ENCODE measurements around the gene LBHD1.
"Not testable (repeated sequence)": the region's sequence is repeated elsewhere in the genome, so short reads cannot be mapped to it uniquely, and the experiment has no call there.

Gene LBHD1

DNA sequence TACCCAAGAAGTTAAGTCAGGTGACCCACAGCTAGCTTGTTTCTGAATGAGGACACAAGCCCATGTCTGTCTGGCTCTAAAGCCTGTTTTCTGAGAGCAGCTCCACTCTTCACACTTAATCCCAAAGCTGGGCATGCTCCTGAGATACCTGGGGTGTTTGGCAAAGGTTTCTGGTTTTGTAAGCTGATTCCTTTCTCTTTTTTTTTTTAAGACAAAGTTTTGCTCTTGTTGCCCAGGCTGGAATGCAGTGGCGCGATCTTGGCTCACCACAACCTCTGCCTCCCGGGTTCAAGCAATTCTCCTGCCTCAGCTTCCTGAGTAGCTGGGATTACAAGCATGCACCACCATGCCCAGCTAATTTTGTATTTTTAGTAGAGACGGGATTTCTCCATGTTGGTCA, 21.6 kb upstream of the LBHD1 start:
- not testable (repeated sequence) for DNase-seq (ENCODE audit: low spot score)

DNA sequence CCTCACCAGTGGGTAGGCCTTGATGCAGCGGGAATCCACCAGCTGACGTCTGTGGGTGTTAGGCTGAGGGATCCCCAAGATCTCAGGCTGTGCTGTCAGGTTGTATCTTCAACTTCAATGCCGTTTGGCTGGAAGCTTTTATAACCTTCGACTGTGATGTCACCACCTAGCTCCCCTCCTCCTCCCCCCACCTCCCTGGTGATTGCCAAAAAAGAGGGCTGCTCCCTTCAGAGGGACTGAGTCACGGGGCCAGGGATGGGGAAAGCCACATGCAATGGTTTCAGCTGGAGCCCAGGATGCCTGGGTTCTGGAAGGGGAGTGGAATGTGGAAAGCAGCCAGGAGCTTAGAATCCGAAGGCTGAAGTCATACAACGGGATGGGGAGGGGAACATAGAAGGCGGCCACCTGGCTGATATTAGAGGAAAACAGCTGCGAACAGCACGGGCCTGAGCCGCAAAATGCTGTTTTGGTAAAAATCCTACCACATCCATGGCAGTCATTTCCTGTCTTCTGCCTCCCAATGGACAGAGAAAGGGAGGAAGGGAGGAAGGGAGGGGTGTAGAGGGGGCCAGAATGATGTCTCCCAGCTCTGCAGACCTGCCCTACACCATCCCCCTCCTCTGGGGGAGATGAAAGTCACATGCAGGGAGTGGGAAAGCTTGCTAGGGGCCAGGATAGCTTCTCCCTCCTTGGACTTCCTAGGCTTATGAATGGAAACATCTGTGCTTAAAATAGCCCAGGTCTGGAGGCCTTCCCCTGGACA, 17.5 kb upstream of the LBHD1 start, which contains the start of gene LRRN4CL:
Gene LRRN4CL, minus strand, starts transcription at position 110 of the 763 bp plus-strand sequence. CDS start 1,022 bp downstream, outside the sequence.
- DNase-seq (ENCODE audit: low spot score) = no peak

DNA sequence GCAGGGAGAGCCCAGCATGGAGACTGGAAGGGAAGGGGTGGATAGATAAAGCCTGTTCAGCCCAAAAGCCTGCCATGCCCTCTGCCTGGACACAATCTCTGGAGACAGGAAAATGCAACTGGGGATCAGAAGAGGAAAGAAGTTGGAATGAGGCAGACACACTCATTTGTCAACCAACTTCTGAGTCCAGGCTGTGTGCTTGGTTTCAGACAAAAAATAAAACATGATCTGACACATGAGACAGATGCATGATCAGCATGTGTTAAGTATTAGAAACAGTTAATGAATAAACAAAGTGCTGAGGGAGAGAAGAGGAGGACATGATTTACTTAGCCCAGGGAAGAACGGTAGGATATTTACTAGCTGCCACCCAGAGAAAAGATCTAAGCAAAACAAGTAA, 16.4 kb upstream of the LBHD1 start:
- DNase-seq (ENCODE audit: low spot score) = no peak

DNA sequence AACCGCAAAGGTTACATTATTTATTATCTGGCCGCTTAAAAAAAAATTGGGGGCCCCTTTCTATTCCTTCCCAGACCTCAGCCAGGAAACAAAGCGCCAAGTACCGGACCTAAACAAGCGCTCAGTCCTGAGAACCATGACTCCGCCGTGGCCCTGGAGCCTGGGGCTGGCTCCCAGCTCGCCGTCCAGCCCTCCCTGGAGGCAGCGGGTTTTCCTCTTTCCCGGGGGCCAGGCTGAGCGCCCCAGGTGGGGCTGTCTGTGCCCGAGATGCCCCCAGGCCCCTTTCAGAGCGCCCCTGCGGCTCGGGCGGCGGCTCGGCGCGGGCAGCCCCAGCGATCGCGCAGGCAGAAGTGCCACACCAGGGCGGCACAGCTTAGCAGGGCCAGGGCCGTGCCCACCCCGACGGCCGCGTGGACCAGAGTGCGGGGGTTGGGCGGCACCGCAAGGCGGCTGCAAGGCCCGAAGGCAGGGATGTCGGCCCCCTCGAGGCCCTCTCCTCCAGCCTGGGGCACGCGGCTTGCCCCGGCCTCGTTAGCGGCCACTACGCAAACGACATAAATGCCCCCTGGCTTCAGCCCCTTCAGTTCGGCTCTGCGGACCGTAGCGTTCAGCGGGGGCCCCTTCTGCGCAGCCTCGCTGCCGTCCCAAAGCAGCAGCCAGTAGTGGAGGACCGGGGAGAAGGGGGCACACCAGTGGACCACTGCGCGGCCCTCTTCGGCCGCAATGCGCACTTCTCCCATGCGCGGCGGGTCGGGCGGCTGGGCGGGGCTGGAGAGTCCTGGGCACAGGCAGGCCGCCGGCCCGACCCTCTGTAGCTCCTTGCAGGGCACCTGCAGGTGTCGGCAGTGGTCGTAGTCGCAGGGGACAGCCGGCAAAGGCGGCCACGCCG, 15.7 kb upstream of the LBHD1 start:
- DNase-seq (ENCODE audit: low spot score) = no peak

DNA sequence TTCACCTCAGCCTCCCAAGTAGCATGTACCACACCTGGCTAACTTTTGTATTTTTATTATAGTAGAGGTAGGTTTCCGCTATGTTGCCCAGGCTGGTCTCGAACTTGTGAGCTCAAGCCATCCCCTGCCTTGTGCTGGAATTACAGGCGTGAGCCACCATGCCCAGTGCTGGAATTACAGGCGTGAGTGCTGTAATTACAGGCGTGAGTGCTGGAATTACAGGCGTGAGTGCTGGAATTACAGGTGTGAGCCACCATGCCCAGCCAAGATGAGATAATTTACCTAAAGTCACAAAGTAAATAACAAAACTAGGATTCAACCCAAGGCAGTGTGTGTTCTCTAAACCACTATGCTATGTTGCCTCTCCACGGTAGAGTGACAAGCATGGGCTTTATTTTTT, 10.5 kb upstream of the LBHD1 start:
- DNase-seq (ENCODE audit: low spot score) = no peak

DNA sequence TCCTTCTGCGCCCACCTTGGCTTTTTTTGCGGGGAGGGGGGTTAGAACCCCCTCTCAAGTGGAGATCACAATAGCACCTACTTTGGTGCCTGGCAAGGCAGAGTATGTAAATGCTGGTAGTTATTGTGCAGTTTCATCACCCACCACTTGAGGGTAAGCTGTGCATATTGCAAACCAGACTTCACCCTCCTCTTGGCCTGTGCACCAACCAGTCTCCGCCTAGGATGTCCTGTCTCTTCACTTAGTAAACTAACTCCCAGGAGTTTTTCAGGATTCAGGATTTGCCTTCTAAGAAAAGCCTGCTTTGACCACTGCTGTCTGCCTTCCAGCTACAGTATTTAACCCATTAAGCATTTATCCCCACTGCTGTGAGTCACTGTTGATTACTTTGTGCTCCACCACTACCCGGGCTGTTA, 8.8 kb upstream of the LBHD1 start:
- DNase-seq (ENCODE audit: low spot score) = peak; percentile 78

DNA sequence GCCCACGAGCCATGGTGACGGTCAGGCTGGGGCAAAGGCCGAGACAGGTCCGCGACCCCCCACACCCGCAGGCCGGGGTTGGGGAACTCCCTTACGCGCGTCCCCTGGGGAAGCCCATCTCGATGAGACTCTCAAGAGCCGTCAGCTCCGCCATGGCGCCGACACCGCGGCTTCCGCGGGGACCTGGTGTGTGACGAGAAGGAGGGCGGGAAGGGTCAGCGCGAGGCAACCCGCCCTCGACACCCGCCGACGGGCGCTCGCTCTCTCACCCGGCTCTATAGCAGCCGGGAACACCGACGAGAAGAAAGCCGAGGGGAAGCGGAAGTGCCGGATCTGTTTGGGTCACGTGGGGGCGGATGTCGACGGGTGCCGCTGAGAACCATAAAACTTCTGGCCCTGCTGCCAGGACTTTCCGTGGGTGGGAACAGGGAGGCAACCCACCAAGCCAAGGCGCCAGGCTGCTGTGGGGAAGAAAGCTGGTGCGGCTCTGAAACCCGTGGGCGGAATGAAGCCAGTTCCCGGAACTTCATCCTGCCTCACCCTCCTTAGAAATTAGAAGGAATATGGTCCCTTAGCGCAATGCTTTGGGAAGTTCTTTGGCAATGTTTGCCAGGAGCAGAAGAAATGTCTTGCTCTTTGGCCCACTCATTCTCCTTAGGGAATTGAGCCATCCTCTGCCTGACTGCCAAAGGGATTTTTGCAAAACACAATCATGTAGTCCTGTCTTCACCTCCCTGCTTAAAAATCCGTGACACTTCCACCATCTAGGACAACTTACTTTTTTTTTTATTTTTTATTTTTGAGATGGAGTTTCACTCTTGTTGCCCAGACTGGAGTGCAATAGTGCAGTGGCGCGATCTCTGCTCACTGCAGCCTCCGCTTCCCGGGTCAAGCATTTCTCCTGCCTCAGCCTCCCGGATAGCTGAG, 7.0 kb upstream of the LBHD1 start, which contains the start of gene UBXN1:
Gene UBXN1, minus strand, starts transcription at position 304 of the 927 bp plus-strand sequence. Its CDS starts 150 bp downstream, at position 154.
- peak; percentile 88 for DNase-seq (ENCODE audit: low spot score)

DNA sequence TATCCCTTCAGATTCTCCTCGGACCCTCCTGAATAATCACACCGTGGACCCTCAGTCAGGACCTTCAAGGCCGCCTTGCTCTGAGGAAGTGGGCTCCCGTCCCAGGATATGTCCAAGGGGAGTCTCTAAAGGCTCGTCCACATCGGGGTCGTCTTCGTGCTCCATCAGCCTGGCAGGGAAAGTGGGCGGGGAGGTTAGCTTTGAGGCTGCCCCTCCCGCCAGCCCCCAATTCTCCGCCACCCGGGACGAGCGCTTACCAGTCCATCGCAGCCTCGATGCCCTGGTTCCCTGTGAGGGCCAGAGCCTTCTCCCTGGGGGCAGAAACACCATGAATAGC, 6.3 kb upstream of the LBHD1 start:
- DNase-seq (ENCODE audit: low spot score) = no peak

DNA sequence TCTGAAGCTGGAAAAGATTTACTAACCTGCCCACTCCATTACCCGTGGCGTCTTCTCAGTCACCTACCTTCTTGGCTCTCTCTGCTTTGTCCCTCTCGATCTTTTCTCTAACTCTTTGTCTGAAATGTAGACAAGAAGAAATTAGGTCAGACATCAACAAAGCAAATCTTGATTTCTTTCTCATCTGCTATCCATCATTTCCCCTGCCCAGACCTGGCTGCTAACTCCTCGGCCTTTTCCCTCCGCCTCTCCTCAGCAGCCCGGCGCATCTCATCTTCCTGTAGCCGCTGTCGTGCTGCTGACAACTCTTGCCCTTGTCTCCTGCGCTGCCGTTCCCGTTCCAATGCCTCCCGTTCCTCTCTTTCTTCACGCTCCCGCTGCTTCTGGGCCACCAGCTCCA, 5.6 kb upstream of the LBHD1 start:
- DNase-seq (ENCODE audit: low spot score) = no peak

DNA sequence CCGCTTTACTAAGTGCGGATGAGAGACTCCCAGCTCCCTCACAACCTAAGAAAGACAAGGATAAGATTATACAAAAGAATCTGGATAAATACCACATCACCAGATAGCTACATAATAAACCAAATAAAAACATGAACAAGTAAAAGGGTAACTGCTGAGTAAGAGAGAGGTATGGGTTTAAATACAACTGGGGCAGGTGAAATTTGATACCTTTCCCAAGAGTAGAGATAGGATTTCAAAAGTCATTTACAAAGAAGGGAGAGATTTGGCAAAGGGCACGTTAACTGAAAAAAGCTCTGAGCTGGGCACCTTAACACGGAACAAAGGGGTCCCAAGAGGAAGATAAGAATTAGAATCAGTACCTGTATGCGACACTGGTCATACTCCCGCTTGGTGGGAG, 5.1 kb upstream of the LBHD1 start:
- no peak for DNase-seq (ENCODE audit: low spot score)

DNA sequence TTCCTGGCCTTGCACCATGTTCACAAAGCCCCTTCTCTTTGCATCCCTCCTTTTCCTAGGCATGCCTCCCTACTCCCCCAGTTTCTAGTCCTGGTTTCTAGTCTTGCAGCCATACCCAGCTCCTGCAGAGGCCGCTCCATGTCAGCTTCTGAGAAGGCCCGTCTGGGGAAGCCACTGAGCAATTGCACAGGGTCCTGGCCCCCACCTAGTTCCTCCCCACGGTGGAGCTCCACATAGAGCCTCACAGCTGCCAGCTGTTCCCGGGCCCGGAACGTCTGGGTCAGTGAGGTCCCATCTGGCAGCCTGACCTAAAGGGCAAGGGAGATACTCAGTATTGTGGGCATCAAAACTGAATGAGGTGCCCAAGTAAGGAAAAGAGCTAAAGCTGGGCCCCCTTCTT, 4.6 kb upstream of the LBHD1 start:
- DNase-seq (ENCODE audit: low spot score) = peak; percentile 16

DNA sequence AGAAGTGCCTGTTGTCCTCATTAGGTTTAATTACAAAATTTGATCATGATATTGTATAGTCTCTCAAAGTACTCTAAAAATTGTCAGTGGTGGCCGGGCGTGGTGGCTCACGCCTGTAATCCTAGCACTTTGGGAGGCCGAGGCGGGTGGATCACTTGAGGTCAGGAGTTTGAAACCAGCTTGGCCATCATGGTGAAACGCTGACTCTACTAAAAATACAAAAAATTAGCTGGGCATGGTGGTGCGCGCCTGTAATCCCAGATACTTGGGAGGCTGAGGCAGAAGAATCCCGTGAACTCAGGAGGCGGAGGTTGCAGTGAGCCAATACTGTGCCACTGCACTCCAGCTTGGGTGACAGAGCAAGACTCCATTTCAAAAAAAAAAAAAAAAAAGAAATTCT, 3.3 kb upstream of the LBHD1 start:
- DNase-seq (ENCODE audit: low spot score) = not testable (repeated sequence)

DNA sequence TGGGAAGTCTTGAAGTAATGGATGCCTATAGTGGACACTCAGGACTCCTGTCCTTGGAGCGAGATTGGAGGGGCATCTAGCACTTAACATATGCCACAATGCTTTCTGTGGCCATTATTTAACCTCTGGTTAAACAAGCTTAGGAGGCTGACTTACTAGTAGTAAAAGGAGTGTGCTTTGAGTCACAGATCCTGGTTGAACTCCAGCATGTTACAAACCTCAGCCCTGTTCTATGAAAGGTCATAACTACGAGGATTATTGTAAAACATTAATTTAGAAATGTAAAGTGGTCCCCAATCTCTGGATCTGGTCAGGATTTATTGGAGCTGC, 1.1 kb upstream of the LBHD1 start:
- no peak for DNase-seq (ENCODE audit: low spot score)

DNA sequence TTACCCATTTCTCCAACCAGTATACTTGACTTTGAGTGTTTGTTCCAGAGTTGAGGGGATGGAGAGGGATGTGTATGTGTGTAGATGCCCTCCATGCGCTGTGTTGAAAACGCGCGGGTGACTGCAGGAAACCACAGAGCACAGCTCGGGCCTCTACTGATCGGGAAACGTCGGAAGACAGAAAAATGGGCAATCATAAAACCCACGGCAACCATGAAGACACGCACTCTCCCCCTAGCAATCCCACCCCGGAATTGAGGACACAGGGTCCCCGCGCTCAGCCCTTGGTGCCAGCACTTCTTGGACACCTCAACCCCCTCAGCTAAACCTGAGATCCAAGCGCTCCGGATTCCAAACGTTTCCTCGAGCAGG, 845 bp downstream of the LBHD1 start:
- no peak for DNase-seq (ENCODE audit: low spot score)

DNA sequence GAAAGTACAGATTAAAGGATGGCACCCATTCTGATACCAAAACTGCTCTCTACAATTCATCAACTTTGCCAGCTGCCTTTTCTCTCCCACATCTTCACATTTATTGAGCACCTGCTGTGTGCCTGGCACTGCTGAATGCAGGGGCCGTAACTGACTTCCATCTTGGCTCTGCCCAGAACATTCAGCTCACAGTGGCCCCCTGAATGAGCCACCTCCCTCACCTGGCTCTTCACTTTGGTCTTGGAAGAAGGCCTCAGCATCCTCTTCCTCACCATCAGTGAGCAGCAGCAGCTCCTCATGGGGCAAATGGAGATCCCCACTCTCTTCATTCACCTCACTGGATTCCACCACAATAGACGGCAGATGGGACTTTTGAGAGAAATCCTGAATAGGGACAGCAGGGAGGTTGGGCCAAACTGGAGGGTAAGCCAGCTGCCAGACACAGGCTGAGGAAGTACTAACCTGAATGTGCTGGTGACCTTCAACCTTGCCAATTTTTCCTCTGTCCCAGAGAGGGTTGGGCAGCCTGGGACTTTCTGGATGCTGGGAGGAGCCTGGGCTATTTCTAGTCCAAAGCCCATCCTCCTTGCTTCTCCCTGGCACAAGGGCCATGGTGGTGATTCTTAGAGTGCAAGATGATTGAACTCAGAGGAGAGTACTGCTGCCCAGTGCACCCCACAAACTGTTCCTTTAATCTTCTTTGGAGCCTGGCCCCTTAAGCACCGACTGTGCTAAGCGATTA, 2.5 kb downstream of the LBHD1 start:
- peak; percentile 59 for DNase-seq (ENCODE audit: low spot score)

DNA sequence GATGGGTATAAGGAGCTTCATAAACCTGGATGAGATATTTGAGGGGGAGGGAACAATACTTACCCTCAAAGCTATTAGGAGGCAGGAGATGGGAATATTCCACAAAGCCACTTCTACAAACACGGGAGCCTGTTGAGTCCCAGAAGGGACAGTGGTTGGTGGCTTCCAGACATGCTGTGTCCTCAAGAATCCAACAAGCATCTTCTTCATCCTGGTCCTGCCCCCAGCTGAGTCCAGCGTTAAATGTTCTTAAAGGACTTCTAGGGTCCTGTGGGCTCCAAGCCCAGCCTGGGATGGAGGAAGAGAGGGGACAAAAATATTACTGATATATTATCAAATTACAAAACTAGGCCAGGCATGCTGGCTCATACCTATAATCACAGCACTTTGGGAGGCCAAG, 4.6 kb downstream of the LBHD1 start:
- no peak for DNase-seq (ENCODE audit: low spot score)

DNA sequence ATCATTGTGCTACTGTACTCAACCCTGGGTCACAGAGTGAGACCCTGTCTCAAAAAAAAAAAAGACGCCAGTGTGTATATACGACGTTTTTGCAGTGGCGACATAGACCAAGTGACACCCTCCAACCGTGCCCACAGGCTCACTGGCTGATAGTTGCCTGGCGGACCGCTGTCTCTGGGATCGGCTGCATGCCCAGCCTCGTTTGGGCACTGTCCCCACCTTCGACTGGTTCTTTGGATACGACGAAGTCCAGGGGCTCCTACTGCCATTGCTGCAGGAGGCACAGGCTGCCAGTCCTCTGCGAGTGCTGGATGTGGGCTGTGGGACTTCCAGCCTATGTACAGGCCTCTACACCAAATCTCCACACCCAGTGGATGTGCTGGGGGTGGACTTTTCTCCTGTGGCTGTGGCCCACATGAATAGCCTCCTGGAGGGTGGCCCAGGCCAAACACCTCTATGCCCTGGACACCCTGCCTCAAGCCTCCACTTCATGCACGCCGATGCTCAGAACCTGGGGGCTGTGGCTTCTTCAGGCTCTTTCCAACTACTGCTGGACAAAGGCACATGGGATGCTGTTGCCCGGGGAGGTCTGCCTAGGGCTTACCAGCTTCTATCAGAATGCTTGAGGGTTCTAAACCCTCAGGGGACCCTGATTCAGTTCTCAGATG, 5.7 kb downstream of the LBHD1 start:
- DNase-seq (ENCODE audit: low spot score) = no peak

DNA sequence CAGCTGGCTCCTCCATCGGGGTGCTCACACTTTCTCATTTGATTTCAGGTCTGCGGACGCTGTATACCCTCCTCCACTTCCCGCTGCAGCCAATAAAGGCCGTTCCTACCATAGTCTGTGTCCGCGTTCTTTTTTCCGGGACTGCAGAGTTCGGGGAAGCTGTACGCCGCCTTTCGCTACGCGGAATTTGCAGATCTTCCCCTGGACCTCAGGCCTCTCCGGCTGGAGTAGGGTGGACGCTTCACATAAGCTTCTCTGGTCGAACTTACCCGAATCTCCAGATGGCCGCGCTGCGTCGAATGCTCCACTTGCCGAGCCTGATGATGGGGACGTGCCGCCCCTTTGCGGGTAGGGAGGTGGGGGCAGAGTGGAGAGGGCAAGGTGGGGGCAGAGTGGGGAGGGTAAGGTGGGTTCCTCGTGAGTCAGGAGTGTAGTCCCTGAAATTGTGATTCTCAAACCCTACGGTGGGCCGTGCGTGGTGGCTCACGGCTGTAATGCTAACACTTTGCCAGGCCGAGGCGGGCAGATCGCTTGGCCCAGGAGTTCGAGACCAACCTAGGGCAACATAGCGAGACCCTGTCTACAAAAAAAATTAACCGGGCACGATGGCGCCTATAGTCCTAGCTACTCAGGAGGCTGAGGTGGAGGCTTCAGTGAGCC, 6.3 kb downstream of the LBHD1 start:
- DNase-seq (ENCODE audit: low spot score) = peak; percentile 37

DNA sequence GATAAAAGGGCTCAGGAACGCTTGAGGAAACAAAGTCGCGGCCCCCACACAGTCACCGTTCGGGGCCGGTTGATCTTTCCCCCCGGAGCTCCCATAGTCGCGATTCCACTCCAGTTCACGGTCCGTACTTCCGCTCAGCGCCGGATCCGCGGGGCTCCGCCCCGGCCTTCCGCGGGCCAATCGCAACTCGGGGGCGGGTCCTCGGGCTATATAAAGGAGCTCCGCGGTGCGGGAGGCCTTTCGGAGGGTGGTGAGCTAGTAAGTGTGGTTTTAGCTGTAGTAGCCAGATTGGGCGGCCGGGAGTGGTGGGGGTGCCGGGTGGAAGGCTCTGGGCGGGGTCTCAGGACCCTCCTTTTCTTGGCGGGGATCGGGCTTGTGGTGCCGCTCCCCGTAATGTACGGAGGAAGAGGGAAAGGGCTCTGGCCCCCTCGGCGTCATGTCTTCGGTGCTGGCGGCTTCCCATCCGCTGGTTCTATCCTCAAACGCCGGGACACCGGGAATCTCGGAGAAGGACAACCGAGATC, 6.9 kb downstream of the LBHD1 start, which contains the start of the genes C11orf98 and CSKMT:
Gene C11orf98, minus strand, starts transcription at position 136 of the 524 bp plus-strand sequence. Its CDS starts 41 bp downstream, at position 95.
Gene CSKMT, plus strand, starts transcription at position 238 of the 524 bp plus-strand sequence. CDS start 568 bp downstream, outside the sequence.
- DNase-seq (ENCODE audit: low spot score) = peak; percentile 95
